Measurements from ENCODE around the gene ASIC2.

DNA sequence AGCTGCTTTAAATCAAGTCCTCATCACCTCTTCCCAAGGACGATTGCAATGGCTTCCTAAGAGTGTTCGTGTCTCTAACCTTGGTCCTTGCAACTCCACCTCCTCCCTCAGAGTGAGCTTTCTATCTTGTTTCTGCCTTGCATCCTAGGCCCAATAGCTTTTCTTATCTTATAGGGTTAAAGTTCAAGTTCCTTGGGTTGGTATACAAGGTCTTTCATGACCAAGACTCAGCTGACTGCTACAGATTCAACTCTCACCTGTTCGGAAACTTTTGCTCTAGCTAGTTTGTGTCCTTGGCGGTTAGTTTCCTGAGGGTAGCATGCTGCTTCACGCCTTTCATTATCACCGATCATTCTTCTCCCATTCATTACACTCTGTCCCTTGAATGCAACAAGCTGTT lies 290.8 kb downstream of the ASIC2 start:
- TF ChIP-seq MYNN (tag by site-specific recombination; IDR thresholded peaks at IDR 0.05; ENCODE audit: borderline replicate concordance) (no peak), ZNF302 (tag by site-specific recombination; IDR thresholded peaks at IDR 0.05; ENCODE audit: low read depth) (no peak), ZNF830 (tag by site-specific recombination; IDR thresholded peaks at IDR 0.05; ENCODE audit: low read depth) (no peak), SP2 (tag by site-specific recombination; IDR thresholded peaks at IDR 0.05) (no peak), ZNF140 (tag by site-specific recombination; IDR thresholded peaks at IDR 0.05) (no peak)
- TF ChIP-seq, protein P1, sequence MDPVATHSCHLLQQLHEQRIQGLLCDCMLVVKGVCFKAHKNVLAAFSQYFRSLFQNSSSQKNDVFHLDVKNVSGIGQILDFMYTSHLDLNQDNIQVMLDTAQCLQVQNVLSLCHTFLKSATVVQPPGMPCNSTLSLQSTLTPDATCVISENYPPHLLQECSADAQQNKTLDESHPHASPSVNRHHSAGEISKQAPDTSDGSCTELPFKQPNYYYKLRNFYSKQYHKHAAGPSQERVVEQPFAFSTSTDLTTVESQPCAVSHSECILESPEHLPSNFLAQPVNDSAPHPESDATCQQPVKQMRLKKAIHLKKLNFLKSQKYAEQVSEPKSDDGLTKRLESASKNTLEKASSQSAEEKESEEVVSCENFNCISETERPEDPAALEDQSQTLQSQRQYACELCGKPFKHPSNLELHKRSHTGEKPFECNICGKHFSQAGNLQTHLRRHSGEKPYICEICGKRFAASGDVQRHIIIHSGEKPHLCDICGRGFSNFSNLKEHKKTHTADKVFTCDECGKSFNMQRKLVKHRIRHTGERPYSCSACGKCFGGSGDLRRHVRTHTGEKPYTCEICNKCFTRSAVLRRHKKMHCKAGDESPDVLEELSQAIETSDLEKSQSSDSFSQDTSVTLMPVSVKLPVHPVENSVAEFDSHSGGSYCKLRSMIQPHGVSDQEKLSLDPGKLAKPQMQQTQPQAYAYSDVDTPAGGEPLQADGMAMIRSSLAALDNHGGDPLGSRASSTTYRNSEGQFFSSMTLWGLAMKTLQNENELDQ (tag by site-specific recombination; IDR thresholded peaks at IDR 0.05; ENCODE audit: low read depth), result no peak
- TF ChIP-seq, protein P2, sequence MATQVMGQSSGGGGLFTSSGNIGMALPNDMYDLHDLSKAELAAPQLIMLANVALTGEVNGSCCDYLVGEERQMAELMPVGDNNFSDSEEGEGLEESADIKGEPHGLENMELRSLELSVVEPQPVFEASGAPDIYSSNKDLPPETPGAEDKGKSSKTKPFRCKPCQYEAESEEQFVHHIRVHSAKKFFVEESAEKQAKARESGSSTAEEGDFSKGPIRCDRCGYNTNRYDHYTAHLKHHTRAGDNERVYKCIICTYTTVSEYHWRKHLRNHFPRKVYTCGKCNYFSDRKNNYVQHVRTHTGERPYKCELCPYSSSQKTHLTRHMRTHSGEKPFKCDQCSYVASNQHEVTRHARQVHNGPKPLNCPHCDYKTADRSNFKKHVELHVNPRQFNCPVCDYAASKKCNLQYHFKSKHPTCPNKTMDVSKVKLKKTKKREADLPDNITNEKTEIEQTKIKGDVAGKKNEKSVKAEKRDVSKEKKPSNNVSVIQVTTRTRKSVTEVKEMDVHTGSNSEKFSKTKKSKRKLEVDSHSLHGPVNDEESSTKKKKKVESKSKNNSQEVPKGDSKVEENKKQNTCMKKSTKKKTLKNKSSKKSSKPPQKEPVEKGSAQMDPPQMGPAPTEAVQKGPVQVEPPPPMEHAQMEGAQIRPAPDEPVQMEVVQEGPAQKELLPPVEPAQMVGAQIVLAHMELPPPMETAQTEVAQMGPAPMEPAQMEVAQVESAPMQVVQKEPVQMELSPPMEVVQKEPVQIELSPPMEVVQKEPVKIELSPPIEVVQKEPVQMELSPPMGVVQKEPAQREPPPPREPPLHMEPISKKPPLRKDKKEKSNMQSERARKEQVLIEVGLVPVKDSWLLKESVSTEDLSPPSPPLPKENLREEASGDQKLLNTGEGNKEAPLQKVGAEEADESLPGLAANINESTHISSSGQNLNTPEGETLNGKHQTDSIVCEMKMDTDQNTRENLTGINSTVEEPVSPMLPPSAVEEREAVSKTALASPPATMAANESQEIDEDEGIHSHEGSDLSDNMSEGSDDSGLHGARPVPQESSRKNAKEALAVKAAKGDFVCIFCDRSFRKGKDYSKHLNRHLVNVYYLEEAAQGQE (tag by site-specific recombination; IDR thresholded peaks at IDR 0.05), result no peak
- TF ChIP-seq, protein P3, sequence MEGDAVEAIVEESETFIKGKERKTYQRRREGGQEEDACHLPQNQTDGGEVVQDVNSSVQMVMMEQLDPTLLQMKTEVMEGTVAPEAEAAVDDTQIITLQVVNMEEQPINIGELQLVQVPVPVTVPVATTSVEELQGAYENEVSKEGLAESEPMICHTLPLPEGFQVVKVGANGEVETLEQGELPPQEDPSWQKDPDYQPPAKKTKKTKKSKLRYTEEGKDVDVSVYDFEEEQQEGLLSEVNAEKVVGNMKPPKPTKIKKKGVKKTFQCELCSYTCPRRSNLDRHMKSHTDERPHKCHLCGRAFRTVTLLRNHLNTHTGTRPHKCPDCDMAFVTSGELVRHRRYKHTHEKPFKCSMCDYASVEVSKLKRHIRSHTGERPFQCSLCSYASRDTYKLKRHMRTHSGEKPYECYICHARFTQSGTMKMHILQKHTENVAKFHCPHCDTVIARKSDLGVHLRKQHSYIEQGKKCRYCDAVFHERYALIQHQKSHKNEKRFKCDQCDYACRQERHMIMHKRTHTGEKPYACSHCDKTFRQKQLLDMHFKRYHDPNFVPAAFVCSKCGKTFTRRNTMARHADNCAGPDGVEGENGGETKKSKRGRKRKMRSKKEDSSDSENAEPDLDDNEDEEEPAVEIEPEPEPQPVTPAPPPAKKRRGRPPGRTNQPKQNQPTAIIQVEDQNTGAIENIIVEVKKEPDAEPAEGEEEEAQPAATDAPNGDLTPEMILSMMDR (tag by site-specific recombination; IDR thresholded peaks at IDR 0.05), result no peak
